ENCODE data around the gene ASPHD1. TPM values are rescaled to one million over a fixed set of nuclear protein-coding genes. Genes with fewer than 3 reads are reported as not detected.
A peak's percentile ranks its signal among the peaks of the same experiment; 100 is the strongest.

ASPHD1 gene
- total RNA-seq, 2 donors from 2014 or later = 4.7 to 8.2 TPM

DNA sequence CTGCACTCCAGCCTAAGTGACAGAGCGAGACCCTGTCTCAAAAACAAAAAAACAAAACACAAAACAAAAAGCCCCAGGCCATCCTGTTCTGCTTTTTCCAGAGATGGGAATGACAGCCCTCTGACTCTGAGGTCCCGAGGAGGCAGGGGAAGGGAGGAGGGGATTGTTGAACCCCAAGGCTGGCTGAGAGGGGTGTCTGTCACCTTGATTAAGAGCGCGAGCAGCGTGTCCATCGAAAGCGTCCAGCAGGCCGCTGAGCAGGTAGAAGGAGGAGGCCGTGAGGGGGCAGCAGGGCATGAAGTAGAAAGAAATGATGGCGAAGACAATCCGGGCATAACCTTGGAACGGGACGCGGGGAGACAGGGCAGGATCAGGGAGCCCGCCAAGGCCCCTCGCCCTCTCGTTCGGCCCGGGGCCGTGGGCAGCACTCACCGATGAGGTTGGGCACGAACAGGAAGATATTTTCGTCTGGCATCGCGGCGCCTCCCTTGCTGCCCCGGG is 37.9 kb upstream of the ASPHD1 start:
- intact Hi-C loops (cut with DNase I) = no loop called here

DNA sequence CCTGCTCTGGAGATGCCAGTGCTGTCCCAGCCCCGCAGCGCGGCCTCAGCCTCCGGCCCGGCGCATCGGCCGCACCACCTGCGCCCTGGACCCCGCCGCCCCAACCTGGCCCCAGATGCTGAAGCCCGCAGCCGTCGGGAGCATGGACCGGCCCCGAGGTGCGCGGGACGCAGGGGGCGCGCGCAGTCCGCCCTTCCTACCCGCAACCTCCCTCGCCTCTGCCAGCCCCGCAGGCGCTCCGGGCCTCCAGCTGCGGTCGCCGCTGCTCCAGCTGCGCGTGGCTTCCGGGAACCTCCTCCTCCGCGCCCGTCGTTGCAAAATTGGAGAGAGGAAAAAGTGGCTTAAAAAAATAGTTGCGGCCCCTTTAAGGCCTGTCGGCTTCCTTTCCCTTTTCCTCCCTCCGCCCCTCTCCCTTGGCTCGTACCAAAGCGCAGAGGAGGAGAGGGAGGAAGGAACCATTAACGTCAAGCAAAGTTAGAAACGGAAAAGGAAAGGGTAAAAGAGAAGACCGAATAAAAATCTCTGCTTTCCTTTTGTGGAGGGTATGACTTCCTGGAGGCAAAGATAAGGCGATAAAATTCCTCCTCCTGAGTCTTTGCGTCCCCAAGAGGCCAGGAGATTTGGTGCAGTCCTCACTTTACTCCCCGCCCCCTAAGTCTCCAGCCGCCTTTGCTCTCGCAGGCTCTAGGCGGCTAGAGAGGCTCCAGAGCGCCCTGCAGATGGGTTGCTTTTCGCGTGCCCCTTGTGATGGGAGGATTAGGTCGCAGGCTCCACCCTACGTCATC is 37.2 kb upstream of the ASPHD1 start, which contains the start of gene CDIPT:
TSS of gene CDIPT (minus strand) at position 343 of the 785 bp plus-strand sequence. CDS start 369 bp downstream, outside the sequence.
- Histone ChIP-seq H3K27me3 (no peaks in the 10 kb centered on the region), H3K36me3 (replicated peaks in 1 of 2; ENCODE audit: insufficient read depth in 1 of 2, low read depth in 2 of 2) (peaks cover 0 to 5% of the 10 kb centered on the region in 2 donors), H3K9me3 (no peaks in the 10 kb centered on the region), H3K4me1 (peaks cover 33% of the 10 kb centered on the region), H3K27ac (peak within 1 kb of the TSS; percentile 88 to 97 (median 95)), H3K4me3 (peak within 1 kb of the TSS; percentile 91 to 99)
- intact Hi-C loops (cut with DNase I) = no loop called here
- TF ChIP-seq, protein P1, sequence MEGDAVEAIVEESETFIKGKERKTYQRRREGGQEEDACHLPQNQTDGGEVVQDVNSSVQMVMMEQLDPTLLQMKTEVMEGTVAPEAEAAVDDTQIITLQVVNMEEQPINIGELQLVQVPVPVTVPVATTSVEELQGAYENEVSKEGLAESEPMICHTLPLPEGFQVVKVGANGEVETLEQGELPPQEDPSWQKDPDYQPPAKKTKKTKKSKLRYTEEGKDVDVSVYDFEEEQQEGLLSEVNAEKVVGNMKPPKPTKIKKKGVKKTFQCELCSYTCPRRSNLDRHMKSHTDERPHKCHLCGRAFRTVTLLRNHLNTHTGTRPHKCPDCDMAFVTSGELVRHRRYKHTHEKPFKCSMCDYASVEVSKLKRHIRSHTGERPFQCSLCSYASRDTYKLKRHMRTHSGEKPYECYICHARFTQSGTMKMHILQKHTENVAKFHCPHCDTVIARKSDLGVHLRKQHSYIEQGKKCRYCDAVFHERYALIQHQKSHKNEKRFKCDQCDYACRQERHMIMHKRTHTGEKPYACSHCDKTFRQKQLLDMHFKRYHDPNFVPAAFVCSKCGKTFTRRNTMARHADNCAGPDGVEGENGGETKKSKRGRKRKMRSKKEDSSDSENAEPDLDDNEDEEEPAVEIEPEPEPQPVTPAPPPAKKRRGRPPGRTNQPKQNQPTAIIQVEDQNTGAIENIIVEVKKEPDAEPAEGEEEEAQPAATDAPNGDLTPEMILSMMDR (IDR thresholded peaks at IDR 0.05) = peak; percentile 11 to 85 (median 59)
- TF ChIP-seq POLR2A (IDR thresholded peaks at IDR 0.05) = peak; percentile 9 to 58 (median 49)
- WGBS, 2 donors = 0% methylated on average over 31 to 56 of the region's 57 CpGs
- DNase-seq (peak; percentile 94 to 97 (median 96)), ATAC-seq (peak; percentile 97)

More for the DNA sequence above, 37.9 kb upstream of the ASPHD1 start:
- Histone ChIP-seq H3K36me3 (replicated peaks in 1 of 2; ENCODE audit: insufficient read depth in 1 of 2, low read depth in 2 of 2) (peaks cover 0 to 5% of the 10 kb centered on the region in 2 donors), H3K4me3 (peak overlapping the region; percentile 91 to 99), H3K27me3 (no peaks in the 10 kb centered on the region), H3K9me3 (no peaks in the 10 kb centered on the region), H3K27ac (peak overlapping the region; percentile 88 to 97 (median 95)), H3K4me1 (peaks cover 33% of the 10 kb centered on the region)
- ATAC-seq = no peak
- WGBS, 2 donors = 1 to 3% methylated on average over 11 to 27 of the region's 27 CpGs
- TF ChIP-seq, protein P1 (IDR thresholded peaks at IDR 0.05) = peak in 3 of 7 experiments; percentile 5 to 14 (median 8)
- TF ChIP-seq POLR2A (IDR thresholded peaks at IDR 0.05) = no peak
- DNase-seq = peak in 2 of 4 donors; percentile 30 to 52

DNA sequence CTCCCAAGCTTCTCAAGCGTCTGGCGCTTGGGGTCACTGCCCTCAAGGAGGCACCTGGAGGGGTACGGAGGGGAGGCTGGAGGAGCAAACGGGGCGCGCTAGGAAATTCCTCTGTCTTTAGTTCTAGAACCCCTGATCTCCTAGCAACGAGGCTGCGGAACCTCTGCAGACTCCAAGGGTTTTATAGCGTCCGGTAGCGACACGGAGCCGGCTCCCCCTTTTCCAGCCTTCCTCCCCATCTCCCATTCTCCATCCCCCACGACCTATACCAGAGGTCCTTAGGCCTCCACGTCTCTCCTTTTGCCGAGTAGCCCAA is 36.7 kb upstream of the ASPHD1 start:
- no peaks in the 10 kb centered on the region for H3K9me3 ChIP-seq
- peaks cover 29% of the 10 kb centered on the region for H3K4me1 ChIP-seq
- intact Hi-C loops (cut with DNase I) = no loop called here
- no peak for TF ChIP-seq POLR2A (IDR thresholded peaks at IDR 0.05)
- TF ChIP-seq, protein P1 (IDR thresholded peaks at IDR 0.05) = no peak
- no peak overlapping the region for H3K4me3 ChIP-seq
- peaks cover 0 to 5% of the 10 kb centered on the region in 2 donors for H3K36me3 ChIP-seq (replicated peaks in 1 of 2; ENCODE audit: insufficient read depth in 1 of 2, low read depth in 2 of 2)
- ATAC-seq (no peak), DNase-seq (no peak)
- WGBS, 2 donors = 28 to 41% methylated on average over 13 to 16 of the region's 16 CpGs
- peak overlapping the region in 3 of 4 donors; percentile 94 to 97 (median 96) for H3K27ac ChIP-seq
- H3K27me3 ChIP-seq = no peaks in the 10 kb centered on the region

DNA sequence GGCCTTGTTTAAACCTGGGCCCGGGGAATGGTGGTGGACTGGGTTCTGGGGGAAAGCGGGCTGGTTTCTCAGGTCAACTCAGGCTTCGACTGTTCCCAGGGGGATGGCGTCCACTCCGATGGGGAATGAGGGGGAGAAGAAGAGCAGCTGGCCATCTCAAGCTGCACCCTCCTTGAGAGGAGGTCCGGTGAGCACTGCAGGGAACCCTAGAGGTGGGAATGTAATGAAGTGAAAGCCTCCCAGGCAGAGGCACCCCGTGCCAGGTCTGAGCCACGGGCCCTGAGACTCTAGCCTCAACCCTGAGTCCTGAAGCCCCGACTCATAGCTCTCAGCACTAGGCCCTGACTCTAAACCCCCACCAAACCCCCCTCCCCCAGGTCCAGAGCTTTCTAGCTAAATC is 36.1 kb upstream of the ASPHD1 start:
- H3K27me3 ChIP-seq = no peaks in the 10 kb centered on the region
- no peak for TF ChIP-seq POLR2A (IDR thresholded peaks at IDR 0.05)
- TF ChIP-seq, protein P1 (IDR thresholded peaks at IDR 0.05) = no peak
- 59 to 82% methylated on average over 5 to 8 of the region's 9 CpGs for WGBS, 2 donors
- H3K4me3 ChIP-seq = no peak overlapping the region
- no peaks in the 10 kb centered on the region for H3K9me3 ChIP-seq
- no peak overlapping the region for H3K27ac ChIP-seq
- intact Hi-C loops (cut with DNase I) = no loop called here
- H3K36me3 ChIP-seq (replicated peaks in 1 of 2; ENCODE audit: insufficient read depth in 1 of 2, low read depth in 2 of 2) = peaks cover 0 to under 1% of the 10 kb centered on the region in 2 donors
- ATAC-seq (no peak), DNase-seq (no peak)
- peaks cover 24% of the 10 kb centered on the region for H3K4me1 ChIP-seq
